OCI-LY3 (cell line): ENCODE results near the gene P3H1.

ENCODE experiments used
- H2AFZ ChIP-seq: fragments of 200-600, 300-600 bp; shearing (Covaris generic); 2 replicates; pipeline ENCODE4 v1.6.0; 2014; ENCODE audit warnings: antibody characterized with exemption, low read depth, low read length
- H3K27ac ChIP-seq: fragments of 200-600, 300-600 bp; sonication (generic); 2 replicates; pipeline ENCODE4 v1.5.1; 2014; ENCODE audit warnings: mild to moderate bottlenecking, low read length, moderate library complexity, mixed read lengths
- H3K27me3 ChIP-seq: fragments of 200-600, 300-600 bp; sonication (generic); 2 replicates; pipeline ENCODE4 v1.6.1; 2014; ENCODE audit warnings: low read depth, low read length, mixed read lengths
- H3K36me3 ChIP-seq: fragments of 200-600, 300-600 bp; sonication (generic); replicated peaks from 2 replicates; pipeline ENCODE3; 2014; ENCODE audit warnings: low read depth, low read length, mixed read lengths
- H3K4me1 ChIP-seq: fragments of 300-600, 200-600 bp; sonication (generic); 2 replicates; pipeline ENCODE4 v1.6.1; 2014; ENCODE audit warnings: low read length, mixed read lengths
- H3K4me2 ChIP-seq: fragments of 200-600, 300-600 bp; sonication (generic); 2 replicates; pipeline ENCODE4 v1.6.1; 2014; ENCODE audit warnings: low read length, mixed read lengths
- H3K4me3 ChIP-seq: fragments of 300-600, 200-600 bp; sonication (generic); 2 replicates; pipeline ENCODE4 v1.5.1; 2014; ENCODE audit warnings: antibody characterized with exemption, mild to moderate bottlenecking, low read length, moderate library complexity
- H3K79me2 ChIP-seq: fragments of 300-600, 200-600 bp; shearing (Covaris generic); 2 replicates; pipeline ENCODE4 v1.6.1; 2014; ENCODE audit warnings: mild to moderate bottlenecking, low read length, mixed read lengths
- H3K9ac ChIP-seq: fragments of 300-600, 200-600 bp; shearing (Covaris generic); 2 replicates; pipeline ENCODE4 v1.6.0; 2014; ENCODE audit warnings: mild to moderate bottlenecking, low read length, moderate library complexity
- H3K9me3 ChIP-seq: fragments of 200-600, 300-600 bp; shearing (Covaris generic); 2 replicates; pipeline ENCODE4 v1.6.1; 2014; ENCODE audit warnings: low read length, mixed read lengths; ENCODE audit not compliant: insufficient read depth
- H4K20me1 ChIP-seq: fragments of 200-600, 300-600 bp; sonication (generic); 2 replicates; pipeline ENCODE4 v1.6.1; 2016; ENCODE audit warnings: low read length, mixed read lengths; ENCODE audit not compliant: insufficient read depth
- CTCF ChIP-seq: fragments of 200-600, 300-600 bp; sonication (generic); IDR thresholded peaks from 2 replicates; pipeline ENCODE4 v1.5.1; 2014; ENCODE audit warnings: antibody characterized with exemption, low read length, low read depth
- EZH2phosphoT487 ChIP-seq: fragments of 200-600 bp; shearing (Covaris generic); IDR thresholded peaks from 2 replicates; pipeline ENCODE4 v1.6.1; 2018; ENCODE audit warnings: antibody characterized with exemption, mixed run types, low read depth

P3H1 gene

GRCh38 chr1:42784946-42785693, 18.3 kb upstream of the P3H1 start, which contains the start of gene TMEM269:
Gene TMEM269, plus strand, starts transcription at chr1:42784991. Its CDS starts 4,903 bp downstream, at chr1:42789894.
- TF ChIP-seq CTCF = no peak
- Histone ChIP-seq H2AFZ (no peak within 1 kb of the TSS), H3K27me3 (no peaks in the 10 kb centered on the region), H3K4me2 (no peak within 1 kb of the TSS), H3K9me3 (no peaks in the 10 kb centered on the region), H3K27ac (no peak within 1 kb of the TSS), H3K9ac (no peak within 1 kb of the TSS), H3K79me2 (no peaks in the 10 kb centered on the region), H3K36me3 (no peaks in the 10 kb centered on the region), H4K20me1 (no peaks in the 10 kb centered on the region), H3K4me1 (no peaks in the 10 kb centered on the region), H3K4me3 (no peak within 1 kb of the TSS)

- Histone ChIP-seq H3K9ac (no peak overlapping the region), H4K20me1 (no peaks in the 10 kb centered on the region), H3K36me3 (peaks cover 3% of the 10 kb centered on the region), H3K4me1 (no peaks in the 10 kb centered on the region), H3K27ac (no peak overlapping the region), H3K9me3 (no peaks in the 10 kb centered on the region), H3K79me2 (no peaks in the 10 kb centered on the region), H3K4me2 (no peak overlapping the region), H2AFZ (no peak overlapping the region), H3K27me3 (no peaks in the 10 kb centered on the region), H3K4me3 (no peak overlapping the region)
- TF ChIP-seq EZH2phosphoT487 (no peak), CTCF (no peak)
Measured at GRCh38 chr1:42784547-42784945, 17.7 kb upstream of the P3H1 start.

GRCh38 chr1:42783092-42783491, 16.3 kb upstream of the P3H1 start:
- no peaks in the 10 kb centered on the region for H3K9me3 ChIP-seq
- TF ChIP-seq EZH2phosphoT487 (no peak), CTCF (no peak)
- no peak overlapping the region for H3K4me2 ChIP-seq
- no peaks in the 10 kb centered on the region for H3K27me3 ChIP-seq
- H3K79me2 ChIP-seq = no peaks in the 10 kb centered on the region
- H3K27ac ChIP-seq = no peak overlapping the region
- H3K4me3 ChIP-seq = no peak overlapping the region
- H3K4me1 ChIP-seq = no peaks in the 10 kb centered on the region
- H4K20me1 ChIP-seq = no peaks in the 10 kb centered on the region
- H3K9ac ChIP-seq = no peak overlapping the region
- no peak overlapping the region for H2AFZ ChIP-seq
- H3K36me3 ChIP-seq = peaks cover 4% of the 10 kb centered on the region

- Histone ChIP-seq H3K4me1 (no peaks in the 10 kb centered on the region), H3K36me3 (peaks cover 19% of the 10 kb centered on the region), H3K27ac (no peak overlapping the region), H3K9me3 (no peaks in the 10 kb centered on the region), H3K4me3 (no peak overlapping the region), H3K79me2 (no peaks in the 10 kb centered on the region), H3K27me3 (no peaks in the 10 kb centered on the region), H3K4me2 (no peak overlapping the region), H4K20me1 (no peaks in the 10 kb centered on the region), H3K9ac (no peak overlapping the region), H2AFZ (no peak overlapping the region)
- TF ChIP-seq EZH2phosphoT487 (no peak), CTCF (no peak)
Measured at GRCh38 chr1:42780176-42780575, 13.3 kb upstream of the P3H1 start.
